RWPE2 (cell line): ENCODE results near the gene FCER1A.
"Not testable (repeated sequence)": the region's sequence is repeated elsewhere in the genome, so short reads cannot be mapped to it uniquely, and the experiment has no call there.

Experiments used
- ATAC-seq: fragments of 200-7000 bp; cut with Tn5 transposase; 3 replicates; pipeline ENCODE4 v1.9.1; 2021; ENCODE audit warnings: low read depth
- DNase-seq: peaks from one replicate; pipeline ENCODE4 v3.0.0-alpha.2; 2020; ENCODE audit warnings: low spot score
- H3K27ac ChIP-seq: fragments of 450-650 bp; 2 replicates; pipeline ENCODE4 v1.5.1; 2017; ENCODE audit warnings: mild to moderate bottlenecking; ENCODE audit not compliant: poor library complexity, severe bottlenecking
- H3K27me3 ChIP-seq: fragments of 250-450 bp; sonication (Bioruptor Pico); 2 replicates; pipeline ENCODE4 v1.5.1; 2021; ENCODE audit warnings: mild to moderate bottlenecking, moderate library complexity; ENCODE audit not compliant: insufficient read depth, poor library complexity, severe bottlenecking
- H3K36me3 ChIP-seq: fragments of 250-450 bp; sonication (Bioruptor Pico); 2 replicates; pipeline ENCODE4 v1.5.1; 2020; ENCODE audit warnings: low read depth, mild to moderate bottlenecking, moderate library complexity
- H3K4me1 ChIP-seq: fragments of 250-450 bp; sonication (Bioruptor Pico); 2 replicates; pipeline ENCODE4 v1.5.1; 2021; ENCODE audit warnings: mild to moderate bottlenecking, moderate library complexity; ENCODE audit not compliant: insufficient read depth, poor library complexity, severe bottlenecking
- H3K4me3 ChIP-seq: fragments of 250-450 bp; sonication (Bioruptor Pico); 2 replicates; pipeline ENCODE4 v1.5.1; 2021; ENCODE audit warnings: mild to moderate bottlenecking, moderate library complexity; ENCODE audit not compliant: severe bottlenecking
- H3K9me3 ChIP-seq: fragments of 250-450 bp; sonication (Bioruptor Pico); 2 replicates; pipeline ENCODE4 v1.5.1; 2021; ENCODE audit warnings: mild to moderate bottlenecking, moderate library complexity; ENCODE audit not compliant: severe bottlenecking
- TF ChIP-seq, protein P1 (sequence below): fragments of 450-650 bp; IDR thresholded peaks from one replicate; pipeline ENCODE4 v1.5.1; 2017; ENCODE audit warnings: mild to moderate bottlenecking, moderate library complexity; ENCODE audit not compliant: poor library complexity, severe bottlenecking

FCER1A gene

DNA sequence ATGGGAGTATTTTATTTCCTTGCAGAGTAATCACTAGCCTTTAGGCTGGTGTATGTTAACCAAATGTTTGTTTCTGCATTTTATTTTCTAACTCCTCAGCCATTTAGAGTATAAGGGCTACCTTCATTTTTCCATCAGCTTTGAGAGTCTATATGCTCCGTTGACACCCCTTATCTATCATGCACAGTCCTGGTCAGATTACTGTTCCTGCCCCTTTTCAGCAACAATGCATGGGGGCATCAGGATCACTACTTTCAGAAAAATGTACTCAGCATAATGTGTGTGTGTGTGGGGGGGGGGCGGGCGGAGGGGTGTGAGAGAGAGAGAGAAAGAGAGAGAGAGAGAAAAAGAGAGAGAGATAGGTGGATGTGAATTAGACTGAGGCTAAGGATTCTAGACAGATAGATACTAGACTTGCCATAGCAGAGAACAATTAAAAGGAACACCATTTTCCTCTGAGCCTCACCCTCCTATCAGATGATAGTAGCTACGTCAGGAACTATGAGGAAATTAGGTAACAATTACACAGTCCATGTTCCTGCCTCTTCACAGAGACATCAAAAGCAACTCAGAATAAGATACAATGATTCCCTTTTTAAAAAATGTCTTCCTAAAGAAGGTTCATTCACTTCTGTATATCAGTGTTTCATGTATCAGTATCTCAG, 40.8 kb downstream of the FCER1A start:
- H3K9me3 ChIP-seq: no peaks in the 10 kb centered on the region
- no peak overlapping the region for H3K27ac ChIP-seq
- H3K4me3 ChIP-seq: no peak overlapping the region
- no peaks in the 10 kb centered on the region for H3K27me3 ChIP-seq
- TF ChIP-seq, protein P1, sequence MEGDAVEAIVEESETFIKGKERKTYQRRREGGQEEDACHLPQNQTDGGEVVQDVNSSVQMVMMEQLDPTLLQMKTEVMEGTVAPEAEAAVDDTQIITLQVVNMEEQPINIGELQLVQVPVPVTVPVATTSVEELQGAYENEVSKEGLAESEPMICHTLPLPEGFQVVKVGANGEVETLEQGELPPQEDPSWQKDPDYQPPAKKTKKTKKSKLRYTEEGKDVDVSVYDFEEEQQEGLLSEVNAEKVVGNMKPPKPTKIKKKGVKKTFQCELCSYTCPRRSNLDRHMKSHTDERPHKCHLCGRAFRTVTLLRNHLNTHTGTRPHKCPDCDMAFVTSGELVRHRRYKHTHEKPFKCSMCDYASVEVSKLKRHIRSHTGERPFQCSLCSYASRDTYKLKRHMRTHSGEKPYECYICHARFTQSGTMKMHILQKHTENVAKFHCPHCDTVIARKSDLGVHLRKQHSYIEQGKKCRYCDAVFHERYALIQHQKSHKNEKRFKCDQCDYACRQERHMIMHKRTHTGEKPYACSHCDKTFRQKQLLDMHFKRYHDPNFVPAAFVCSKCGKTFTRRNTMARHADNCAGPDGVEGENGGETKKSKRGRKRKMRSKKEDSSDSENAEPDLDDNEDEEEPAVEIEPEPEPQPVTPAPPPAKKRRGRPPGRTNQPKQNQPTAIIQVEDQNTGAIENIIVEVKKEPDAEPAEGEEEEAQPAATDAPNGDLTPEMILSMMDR: no peak
- H3K36me3 ChIP-seq: no peaks in the 10 kb centered on the region
- ATAC-seq (no peak), DNase-seq (no peak)
- no peaks in the 10 kb centered on the region for H3K4me1 ChIP-seq

DNA sequence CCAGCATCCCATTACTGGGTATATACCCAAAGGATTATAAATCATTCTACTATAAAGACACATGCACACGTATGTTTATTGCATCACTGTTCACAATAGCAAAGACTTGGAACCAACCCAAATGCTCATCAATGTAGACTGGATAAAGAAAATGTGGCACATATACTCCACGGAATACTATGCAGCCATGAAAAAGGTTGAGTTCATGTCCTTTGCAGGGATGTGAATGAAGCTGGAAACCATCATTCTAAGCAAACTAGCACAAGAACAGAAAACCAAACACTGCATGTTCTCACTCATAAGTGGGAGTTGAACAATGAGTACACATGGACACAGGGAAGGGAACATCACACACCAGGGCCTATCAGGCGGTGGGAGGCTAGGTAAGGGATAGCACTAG, 47.2 kb downstream of the FCER1A start:
- not testable (repeated sequence) for DNase-seq, ATAC-seq, H3K4me1 ChIP-seq

DNA sequence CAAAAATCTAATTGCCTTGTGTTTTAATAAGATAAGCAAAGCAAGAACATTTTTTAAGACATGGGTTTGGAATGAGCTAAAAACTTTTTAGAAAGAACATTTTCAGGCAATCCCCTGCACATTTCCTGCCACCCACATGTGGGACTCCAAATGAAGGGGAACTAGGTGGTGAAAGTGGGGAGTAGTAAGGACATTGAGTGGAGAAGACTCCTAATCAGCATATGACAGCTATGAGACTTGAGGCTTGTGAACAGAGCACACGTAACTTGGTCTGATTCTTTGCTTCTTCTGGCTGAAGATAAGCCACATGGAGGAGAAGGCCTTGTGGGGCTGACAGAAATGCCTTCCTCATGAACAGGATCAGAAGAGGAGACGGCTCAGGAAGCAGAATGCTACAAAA, 50.3 kb downstream of the FCER1A start:
- Histone ChIP-seq H3K36me3 (no peaks in the 10 kb centered on the region), H3K27ac (no peak overlapping the region), H3K27me3 (no peaks in the 10 kb centered on the region), H3K9me3 (no peaks in the 10 kb centered on the region), H3K4me3 (no peak overlapping the region), H3K4me1 (no peaks in the 10 kb centered on the region)
- DNase-seq (no peak), ATAC-seq (no peak)
- TF ChIP-seq, protein P1: no peak

More for the DNA sequence above, 47.2 kb downstream of the FCER1A start:
- H3K27me3 ChIP-seq, H3K27ac ChIP-seq, H3K9me3 ChIP-seq, H3K36me3 ChIP-seq, H3K4me3 ChIP-seq: not testable (repeated sequence)
